NT2/D1 (cell line): Measurements from ENCODE around the gene SPTLC1.

Source experiments
- SUZ12 ChIP-seq: IDR thresholded peaks from 2 replicates; pipeline ENCODE4 v1.6.1; 2011; ENCODE audit not compliant: insufficient read length, insufficient read depth; ENCODE audit errors: extremely low read depth
- ZNF274 ChIP-seq: IDR thresholded peaks from 2 replicates; pipeline ENCODE4 v1.6.1; 2011; ENCODE audit warnings: mild to moderate bottlenecking, low read depth, low read length

- no peak for TF ChIP-seq ZNF274
- no peak for TF ChIP-seq SUZ12
Measured at GRCh38 chr9:92141144-92142129, 26.2 kb upstream of the SPTLC1 start.
